IgD-negative memory B cell (primary cell): ENCODE results near the gene SHISA6. TPM values are rescaled to one million over a fixed set of nuclear protein-coding genes. Genes with fewer than 3 reads are reported as not detected.

Source experiments
- H3K27ac Mint-ChIP-seq, 3 donors: one replicate each; pipeline ENCODE4 v1.8.0; 2020 to 2022; ENCODE audit warnings: mild to moderate bottlenecking in 3 of 3, mixed read lengths in 3 of 3, moderate library complexity in 1 of 3
- H3K27me3 Mint-ChIP-seq: one replicate; pipeline ENCODE4 v1.8.0; 2021; ENCODE audit warnings: mixed read lengths
- H3K36me3 Mint-ChIP-seq: one replicate; pipeline ENCODE4 v1.8.0; 2020; ENCODE audit warnings: mild to moderate bottlenecking, mixed read lengths
- H3K4me1 Mint-ChIP-seq, 3 donors: one replicate each; pipeline ENCODE4 v1.8.0; 2020 to 2022; ENCODE audit warnings: mixed read lengths in 3 of 3, mild to moderate bottlenecking in 1 of 3
- H3K4me3 Mint-ChIP-seq, 4 donors: one replicate each; pipeline ENCODE4 v1.8.0; 2020 to 2022; ENCODE audit warnings: mild to moderate bottlenecking in 4 of 4, mixed read lengths in 4 of 4, moderate library complexity in 3 of 4
- H3K9me3 Mint-ChIP-seq, 3 donors: one replicate each; pipeline ENCODE4 v1.8.0; 2020 to 2021; ENCODE audit warnings: mixed read lengths in 3 of 3, mild to moderate bottlenecking in 1 of 3
- polyA plus RNA-seq: library from polyadenylated mRNA; unstranded; fragments of 300-500 nt; fragmentation: Illumina TruSeq; gene quantifications from one replicate; pipeline ENCODE4 v1.2.3, GENCODE V29; 2021

The SHISA6 gene
- polyA plus RNA-seq, 1 donor from 2014 or later = not detected

GRCh38 chr17:11598274-11599221, 357.5 kb downstream of the SHISA6 start, which contains the start of gene DNAH9:
Gene DNAH9 (plus strand): TSS chr17:11598470. CDS start chr17:11598499, 29 bp downstream.
- peaks cover 0 to 2% (median 1%) of the 10 kb centered on the region in 3 donors for H3K4me1 Mint-ChIP-seq
- no peak within 1 kb of the TSS for H3K4me3 Mint-ChIP-seq
- no peak within 1 kb of the TSS for H3K27ac Mint-ChIP-seq
- H3K27me3 Mint-ChIP-seq = no peaks in the 10 kb centered on the region
- peaks cover 2 to 9% (median 3%) of the 10 kb centered on the region in 3 donors for H3K9me3 Mint-ChIP-seq
- H3K36me3 Mint-ChIP-seq = no peaks in the 10 kb centered on the region

DNA sequence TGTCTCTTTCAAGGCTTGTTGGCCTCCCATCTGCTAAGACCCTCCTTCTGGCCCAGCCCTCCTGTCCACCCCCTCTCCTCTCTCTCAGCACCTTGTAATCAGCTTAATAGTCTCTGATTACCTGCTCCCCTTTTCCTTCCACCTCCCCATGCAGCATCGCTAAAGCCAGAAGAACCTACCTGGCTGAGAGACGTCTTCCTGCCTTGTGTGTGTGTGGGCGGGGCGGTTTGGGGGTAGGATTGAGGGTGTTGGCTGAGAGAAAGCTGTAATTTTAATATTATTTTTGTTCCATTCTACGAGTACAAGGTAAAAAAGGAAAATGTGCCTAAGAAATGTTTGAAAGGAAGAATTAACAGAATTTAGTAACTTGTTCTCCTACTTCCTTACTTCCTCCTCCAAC, 360.6 kb downstream of the SHISA6 start:
- Mint-ChIP-seq H3K36me3 (no peaks in the 10 kb centered on the region), H3K9me3 (peaks cover 0 to 2% (median 2%) of the 10 kb centered on the region in 3 donors), H3K27ac (no peak overlapping the region), H3K4me3 (no peak overlapping the region), H3K27me3 (no peaks in the 10 kb centered on the region), H3K4me1 (peaks cover 0 to 2% (median 1%) of the 10 kb centered on the region in 3 donors)

DNA sequence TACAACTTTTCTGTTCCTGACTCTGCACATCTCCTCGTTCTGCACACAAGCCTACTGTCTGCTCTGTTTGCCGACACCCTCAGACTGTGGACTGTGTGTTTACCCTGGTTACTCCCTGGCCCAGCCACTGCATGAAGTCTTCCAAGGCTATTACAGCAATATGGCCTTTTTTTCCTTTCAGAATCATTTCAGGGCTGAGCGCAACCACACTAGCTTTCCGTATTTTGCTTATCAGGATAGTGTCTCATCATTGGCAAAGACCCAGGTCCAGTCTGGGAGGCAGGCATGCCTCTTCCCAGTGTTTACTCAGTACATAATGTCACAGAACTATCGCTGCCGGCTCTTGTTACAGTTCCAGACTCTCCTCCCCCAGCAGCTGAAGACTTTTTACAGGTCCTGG, 367.4 kb downstream of the SHISA6 start:
- H3K36me3 Mint-ChIP-seq = no peaks in the 10 kb centered on the region
- H3K4me1 Mint-ChIP-seq = no peaks in the 10 kb centered on the region
- H3K9me3 Mint-ChIP-seq = peaks cover 0 to 2% (median 0%) of the 10 kb centered on the region in 3 donors
- H3K27me3 Mint-ChIP-seq = no peaks in the 10 kb centered on the region
- H3K4me3 Mint-ChIP-seq = no peak overlapping the region
- no peak overlapping the region for H3K27ac Mint-ChIP-seq

- no peaks in the 10 kb centered on the region for H3K4me1 Mint-ChIP-seq
- no peak overlapping the region for H3K4me3 Mint-ChIP-seq
- H3K27ac Mint-ChIP-seq = no peak overlapping the region
- no peaks in the 10 kb centered on the region for H3K36me3 Mint-ChIP-seq
- peaks cover 2% of the 10 kb centered on the region for H3K27me3 Mint-ChIP-seq
- H3K9me3 Mint-ChIP-seq = peaks cover 0 to 2% (median 0%) of the 10 kb centered on the region in 3 donors
Measured at GRCh38 chr17:11610999-11611566, 370.1 kb downstream of the SHISA6 start.

GRCh38 chr17:11612956-11613355, 371.9 kb downstream of the SHISA6 start:
- no peak overlapping the region for H3K27ac Mint-ChIP-seq

More at GRCh38 chr17:11612956-11613355, 371.9 kb downstream of the SHISA6 start:
- no peaks in the 10 kb centered on the region for H3K4me1 Mint-ChIP-seq
- peaks cover 0 to 2% (median 0%) of the 10 kb centered on the region in 3 donors for H3K9me3 Mint-ChIP-seq
- no peak overlapping the region for H3K4me3 Mint-ChIP-seq
- H3K27me3 Mint-ChIP-seq = peaks cover 2% of the 10 kb centered on the region
- H3K36me3 Mint-ChIP-seq = no peaks in the 10 kb centered on the region
